ENCODE data around the gene TBX6. TPM values are rescaled to one million over a fixed set of nuclear protein-coding genes. Genes with fewer than 3 reads are reported as not detected.

TBX6 gene
- total and polyA plus RNA-seq, 2 donors: 0.52 to 2.6 TPM

- H3K27me3 ChIP-seq (ENCODE audit: control insufficient read depth in 2 of 2, insufficient read depth in 1 of 2, low read length in 1 of 2): no peaks in the 10 kb centered on the region
- no peak overlapping the region for H3K27ac ChIP-seq (ENCODE audit: low read depth in 1 of 2, low read length in 1 of 2)
- no peak overlapping the region for H3K4me3 ChIP-seq (ENCODE audit: low read length in 2 of 2)
- H3K4me1 ChIP-seq (ENCODE audit: control insufficient read depth in 2 of 2, insufficient read depth in 2 of 2, low read length in 2 of 2): peaks cover 15 to 32% of the 10 kb centered on the region in 2 donors
- DNase-seq (ENCODE audit: low read depth in 6 of 9, low spot score in 9 of 9): no peak
- H3K36me3 ChIP-seq (ENCODE audit: control insufficient read depth in 2 of 2, insufficient read depth in 2 of 2, low read length in 1 of 2): peaks cover 48 to 65% of the 10 kb centered on the region in 2 donors
- no peaks in the 10 kb centered on the region for H3K9me3 ChIP-seq (ENCODE audit: control insufficient read depth in 2 of 2, insufficient read depth in 1 of 2, low read length in 1 of 2)
Observed at GRCh38 chr16:30070490-30070889, 21.2 kb downstream of the TBX6 start.

DNA sequence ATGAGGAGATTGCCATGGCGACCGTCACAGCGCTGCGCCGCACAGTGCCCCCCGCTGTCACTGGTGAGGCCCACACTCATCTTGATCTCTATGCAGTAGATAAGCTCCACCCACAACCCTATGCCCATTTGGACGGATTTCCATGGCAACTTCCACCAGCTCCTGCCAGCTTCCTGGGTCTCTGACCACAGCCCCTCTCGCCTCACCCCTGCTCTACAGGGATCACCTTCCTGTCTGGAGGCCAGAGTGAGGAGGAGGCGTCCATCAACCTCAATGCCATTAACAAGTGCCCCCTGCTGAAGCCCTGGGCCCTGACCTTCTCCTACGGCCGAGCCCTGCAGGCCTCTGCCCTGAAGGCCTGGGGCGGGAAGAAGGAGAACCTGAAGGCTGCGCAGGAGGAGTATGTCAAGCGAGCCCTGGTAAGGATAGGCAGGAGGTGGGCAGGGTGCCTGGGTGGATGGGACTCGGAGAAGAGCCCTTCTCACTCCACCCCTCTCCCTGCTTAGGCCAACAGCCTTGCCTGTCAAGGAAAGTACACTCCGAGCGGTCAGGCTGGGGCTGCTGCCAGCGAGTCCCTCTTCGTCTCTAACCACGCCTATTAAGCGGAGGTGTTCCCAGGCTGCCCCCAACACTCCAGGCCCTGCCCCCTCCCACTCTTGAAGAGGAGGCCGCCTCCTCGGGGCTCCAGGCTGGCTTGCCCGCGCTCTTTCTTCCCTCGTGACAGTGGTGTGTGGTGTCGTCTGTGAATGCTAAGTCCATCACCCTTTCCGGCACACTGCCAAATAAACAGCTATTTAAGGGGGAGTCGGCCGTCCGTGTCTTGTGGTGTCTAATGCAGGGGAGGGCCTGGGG lies 21.9 kb downstream of the TBX6 start:
- no peak for DNase-seq (ENCODE audit: low read depth in 6 of 9, low spot score in 9 of 9)
- Histone ChIP-seq H3K9me3 (ENCODE audit: control insufficient read depth in 2 of 2, insufficient read depth in 1 of 2, low read length in 1 of 2) (no peaks in the 10 kb centered on the region), H3K4me1 (ENCODE audit: control insufficient read depth in 2 of 2, insufficient read depth in 2 of 2, low read length in 2 of 2) (peaks cover 11 to 27% of the 10 kb centered on the region in 2 donors), H3K27me3 (ENCODE audit: control insufficient read depth in 2 of 2, insufficient read depth in 1 of 2, low read length in 1 of 2) (no peaks in the 10 kb centered on the region), H3K27ac (ENCODE audit: low read depth in 1 of 2, low read length in 1 of 2) (no peak overlapping the region), H3K4me3 (ENCODE audit: low read length in 2 of 2) (no peak overlapping the region), H3K36me3 (ENCODE audit: control insufficient read depth in 2 of 2, insufficient read depth in 2 of 2, low read length in 1 of 2) (peaks cover 48 to 65% of the 10 kb centered on the region in 2 donors)
- 96% methylated on average over 31 of the region's 31 CpGs for WGBS

DNA sequence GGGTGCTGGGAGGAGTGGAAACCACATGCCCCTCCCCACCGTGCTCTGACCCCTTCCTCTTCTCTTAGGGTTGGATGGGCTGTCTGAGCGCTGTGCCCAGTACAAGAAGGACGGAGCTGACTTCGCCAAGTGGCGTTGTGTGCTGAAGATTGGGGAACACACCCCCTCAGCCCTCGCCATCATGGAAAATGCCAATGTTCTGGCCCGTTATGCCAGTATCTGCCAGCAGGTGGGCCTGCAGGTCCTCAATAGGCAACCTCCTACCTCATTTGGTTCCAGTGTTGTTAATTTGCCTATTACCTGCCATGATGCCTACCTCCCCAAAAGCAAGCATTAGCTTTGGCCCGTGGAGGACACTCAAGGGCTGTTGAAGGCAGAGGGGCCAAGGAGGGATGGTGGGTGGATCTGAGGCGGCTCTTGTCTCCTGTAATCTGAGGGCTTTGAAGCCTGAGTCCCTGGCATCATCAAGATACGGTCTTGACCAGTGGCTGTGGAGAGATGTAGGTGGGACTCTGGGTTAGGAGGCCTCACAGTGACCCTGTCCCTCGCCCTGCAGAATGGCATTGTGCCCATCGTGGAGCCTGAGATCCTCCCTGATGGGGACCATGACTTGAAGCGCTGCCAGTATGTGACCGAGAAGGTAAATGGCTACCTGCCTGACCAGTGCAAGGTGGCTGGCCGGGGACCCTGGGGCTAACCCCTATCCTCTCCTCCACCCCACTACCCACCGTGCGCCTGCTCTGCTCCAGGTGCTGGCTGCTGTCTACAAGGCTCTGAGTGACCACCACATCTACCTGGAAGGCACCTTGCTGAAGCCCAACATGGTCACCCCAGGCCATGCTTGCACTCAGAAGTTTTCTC lies 22.7 kb downstream of the TBX6 start:
- WGBS: 94% methylated on average over 17 of the region's 17 CpGs

DNA sequence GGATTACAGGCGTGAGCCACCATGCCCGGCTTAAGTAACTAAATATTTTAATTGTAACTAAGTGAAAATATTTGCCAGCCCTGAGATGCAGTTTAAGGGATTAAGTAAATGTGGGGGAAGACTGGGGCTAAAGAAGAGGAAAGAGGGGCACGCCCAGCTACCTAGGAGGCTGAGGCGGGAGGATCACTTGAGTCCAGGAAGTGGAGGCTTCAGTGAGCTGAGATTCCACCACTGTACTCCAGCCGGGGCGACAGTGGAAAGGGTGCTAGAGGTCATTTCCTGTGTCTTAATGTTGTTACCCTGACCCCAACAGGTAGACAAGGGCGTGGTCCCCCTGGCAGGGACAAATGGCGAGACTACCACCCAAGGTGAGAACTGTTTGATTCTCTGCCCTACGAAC lies 23.4 kb downstream of the TBX6 start:
- Histone ChIP-seq H3K27ac (ENCODE audit: low read depth in 1 of 2, low read length in 1 of 2) (no peak overlapping the region), H3K27me3 (ENCODE audit: control insufficient read depth in 2 of 2, insufficient read depth in 1 of 2, low read length in 1 of 2) (no peaks in the 10 kb centered on the region), H3K4me3 (ENCODE audit: low read length in 2 of 2) (no peak overlapping the region), H3K9me3 (ENCODE audit: control insufficient read depth in 2 of 2, insufficient read depth in 1 of 2, low read length in 1 of 2) (no peaks in the 10 kb centered on the region), H3K36me3 (ENCODE audit: control insufficient read depth in 2 of 2, insufficient read depth in 2 of 2, low read length in 1 of 2) (peaks cover 48 to 65% of the 10 kb centered on the region in 2 donors), H3K4me1 (ENCODE audit: control insufficient read depth in 2 of 2, insufficient read depth in 2 of 2, low read length in 2 of 2) (peaks cover 17 to 34% of the 10 kb centered on the region in 2 donors)
- 97% methylated on average over 9 of the region's 9 CpGs for WGBS
- DNase-seq (ENCODE audit: low read depth in 6 of 9, low spot score in 9 of 9): no peak

More for the DNA sequence above, 22.7 kb downstream of the TBX6 start:
- Histone ChIP-seq H3K4me3 (ENCODE audit: low read length in 2 of 2) (no peak overlapping the region), H3K27ac (ENCODE audit: low read depth in 1 of 2, low read length in 1 of 2) (no peak overlapping the region), H3K4me1 (ENCODE audit: control insufficient read depth in 2 of 2, insufficient read depth in 2 of 2, low read length in 2 of 2) (peaks cover 11 to 27% of the 10 kb centered on the region in 2 donors), H3K36me3 (ENCODE audit: control insufficient read depth in 2 of 2, insufficient read depth in 2 of 2, low read length in 1 of 2) (peaks cover 48 to 65% of the 10 kb centered on the region in 2 donors), H3K9me3 (ENCODE audit: control insufficient read depth in 2 of 2, insufficient read depth in 1 of 2, low read length in 1 of 2) (no peaks in the 10 kb centered on the region), H3K27me3 (ENCODE audit: control insufficient read depth in 2 of 2, insufficient read depth in 1 of 2, low read length in 1 of 2) (no peaks in the 10 kb centered on the region)
- DNase-seq (ENCODE audit: low read depth in 6 of 9, low spot score in 9 of 9): peak in 4 of 9 donors; percentile 52 to 70 (median 59)

- no peaks in the 10 kb centered on the region for H3K9me3 ChIP-seq (ENCODE audit: control insufficient read depth in 2 of 2, insufficient read depth in 1 of 2, low read length in 1 of 2)
- 96% methylated on average over 6 of the region's 6 CpGs for WGBS
- no peaks in the 10 kb centered on the region for H3K27me3 ChIP-seq (ENCODE audit: control insufficient read depth in 2 of 2, insufficient read depth in 1 of 2, low read length in 1 of 2)
- no peak overlapping the region for H3K4me3 ChIP-seq (ENCODE audit: low read length in 2 of 2)
- H3K4me1 ChIP-seq (ENCODE audit: control insufficient read depth in 2 of 2, insufficient read depth in 2 of 2, low read length in 2 of 2): peaks cover 19 to 35% of the 10 kb centered on the region in 2 donors
- no peak for DNase-seq (ENCODE audit: low read depth in 6 of 9, low spot score in 9 of 9)
- H3K36me3 ChIP-seq (ENCODE audit: control insufficient read depth in 2 of 2, insufficient read depth in 2 of 2, low read length in 1 of 2): peaks cover 48 to 58% of the 10 kb centered on the region in 2 donors
- no peak overlapping the region for H3K27ac ChIP-seq (ENCODE audit: low read depth in 1 of 2, low read length in 1 of 2)
Observed at GRCh38 chr16:30067584-30067916, 24.2 kb downstream of the TBX6 start.

GRCh38 chr16:30066761-30067583 lies 24.8 kb downstream of the TBX6 start:
- WGBS: 82% methylated on average over 21 of the region's 21 CpGs
- peaks cover 48 to 52% of the 10 kb centered on the region in 2 donors for H3K36me3 ChIP-seq (ENCODE audit: control insufficient read depth in 2 of 2, insufficient read depth in 2 of 2, low read length in 1 of 2)
- peaks cover 19 to 35% of the 10 kb centered on the region in 2 donors for H3K4me1 ChIP-seq (ENCODE audit: control insufficient read depth in 2 of 2, insufficient read depth in 2 of 2, low read length in 2 of 2)
- peak overlapping the region; percentile 76 to 89 for H3K4me3 ChIP-seq (ENCODE audit: low read length in 2 of 2)
- no peaks in the 10 kb centered on the region for H3K9me3 ChIP-seq (ENCODE audit: control insufficient read depth in 2 of 2, insufficient read depth in 1 of 2, low read length in 1 of 2)
- no peak for DNase-seq (ENCODE audit: low read depth in 6 of 9, low spot score in 9 of 9)
- peak overlapping the region in 1 of 2 donors; percentile 99 for H3K27ac ChIP-seq (ENCODE audit: low read depth in 1 of 2, low read length in 1 of 2)
- H3K27me3 ChIP-seq (ENCODE audit: control insufficient read depth in 2 of 2, insufficient read depth in 1 of 2, low read length in 1 of 2): no peaks in the 10 kb centered on the region

- 4% methylated on average over 44 of the region's 44 CpGs for WGBS
- H3K4me1 ChIP-seq (ENCODE audit: control insufficient read depth in 2 of 2, insufficient read depth in 2 of 2, low read length in 2 of 2): peaks cover 19 to 35% of the 10 kb centered on the region in 2 donors
- peak overlapping the region; percentile 97 to 99 for H3K27ac ChIP-seq (ENCODE audit: low read depth in 1 of 2, low read length in 1 of 2)
- H3K4me3 ChIP-seq (ENCODE audit: low read length in 2 of 2): peak overlapping the region; percentile 76 to 89
- H3K36me3 ChIP-seq (ENCODE audit: control insufficient read depth in 2 of 2, insufficient read depth in 2 of 2, low read length in 1 of 2): peaks cover 41 to 44% of the 10 kb centered on the region in 2 donors
- H3K9me3 ChIP-seq (ENCODE audit: control insufficient read depth in 2 of 2, insufficient read depth in 1 of 2, low read length in 1 of 2): no peaks in the 10 kb centered on the region
- H3K27me3 ChIP-seq (ENCODE audit: control insufficient read depth in 2 of 2, insufficient read depth in 1 of 2, low read length in 1 of 2): no peaks in the 10 kb centered on the region
- peak in 1 of 9 donors; percentile 52 for DNase-seq (ENCODE audit: low read depth in 6 of 9, low spot score in 9 of 9)
Observed at GRCh38 chr16:30065943-30066760, 25.6 kb downstream of the TBX6 start.

Measured in thymus (tissue), 11 donors.